ENCODE data around the gene STK32A. TPM values are rescaled to one million over a fixed set of nuclear protein-coding genes. Genes with fewer than 3 reads are reported as not detected.

The STK32A gene
- polyA plus RNA-seq, 2 donors, result 0.04 to 0.09 TPM

DNA sequence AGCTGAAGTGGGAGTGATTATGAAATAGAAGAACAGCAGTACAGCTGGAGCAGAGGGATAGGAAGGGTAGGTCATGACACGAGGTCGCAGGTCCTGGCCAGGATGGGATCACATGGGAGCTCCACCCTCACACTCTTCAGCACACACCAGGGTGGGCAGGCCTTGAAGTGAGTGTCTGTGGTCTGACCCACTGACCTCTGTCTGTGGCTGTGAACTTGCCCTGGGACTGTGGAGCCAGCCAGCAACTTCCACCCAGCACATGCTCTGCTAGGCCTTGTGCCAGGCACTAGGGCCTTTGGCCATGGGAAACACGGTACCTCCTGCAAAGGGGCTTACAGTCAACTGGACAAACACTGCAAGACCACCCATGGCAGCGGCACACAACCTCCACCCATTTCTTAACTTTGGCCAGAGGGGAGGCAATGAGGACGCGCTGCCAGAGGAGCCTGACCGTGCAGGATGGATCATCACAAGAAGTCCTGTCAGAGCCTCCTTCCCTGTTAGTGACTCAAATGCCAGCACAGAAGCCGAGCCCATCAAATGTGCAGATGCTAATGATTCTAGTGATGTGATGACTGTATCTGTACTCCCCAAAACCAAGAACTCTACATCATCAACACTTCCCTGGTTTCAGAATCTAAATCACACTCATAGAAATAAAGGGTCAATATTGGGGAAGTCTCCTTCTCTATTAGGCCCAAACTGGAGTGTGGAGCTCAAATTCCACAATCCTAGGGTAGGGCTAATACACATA, 161.4 kb downstream of the STK32A start:
- no peaks in the 10 kb centered on the region for H3K27me3 ChIP-seq (ENCODE audit: control insufficient read depth in 1 of 2, insufficient read depth in 2 of 2, low read length in 2 of 2)
- H3K27ac ChIP-seq (ENCODE audit: low read depth in 2 of 2, low read length in 1 of 2), result no peak overlapping the region
- WGBS, 2 donors, result 63 to 79% methylated on average over 8 of the region's 8 CpGs
- no peaks in the 10 kb centered on the region for H3K9me3 ChIP-seq (ENCODE audit: control insufficient read depth in 2 of 2, insufficient read depth in 1 of 2, low read depth in 1 of 2, low read length in 1 of 2)
- H3K4me1 ChIP-seq (ENCODE audit: control insufficient read depth in 2 of 2, insufficient read depth in 2 of 2, low read length in 1 of 2), result no peaks in the 10 kb centered on the region
- H3K4me3 ChIP-seq (ENCODE audit: low read depth in 1 of 2, low read length in 2 of 2), result no peak overlapping the region
- peaks cover 4 to 8% of the 10 kb centered on the region in 2 donors for H3K36me3 ChIP-seq (ENCODE audit: control insufficient read depth in 2 of 2, insufficient read depth in 2 of 2, low read length in 1 of 2)

DNA sequence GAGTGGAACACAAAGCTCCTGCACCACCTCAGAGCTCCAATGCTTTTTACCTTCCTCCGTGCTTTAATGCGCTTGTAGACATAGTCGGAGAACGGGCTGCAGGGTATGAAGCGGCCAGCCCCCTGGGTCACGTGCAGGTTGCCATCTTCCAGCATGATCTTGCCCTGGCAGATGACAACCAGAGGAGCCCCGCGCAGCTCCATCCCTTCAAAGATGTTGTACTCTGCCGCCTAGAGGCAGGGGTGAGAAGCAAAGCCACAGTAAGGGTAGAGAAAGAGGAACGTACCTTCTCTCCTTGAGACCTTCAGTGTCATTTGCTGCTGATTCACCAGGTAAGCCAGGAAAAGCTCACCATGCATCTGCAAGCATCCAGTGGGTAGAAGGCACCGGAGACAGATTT, 162.8 kb downstream of the STK32A start:
- peaks cover 4 to 8% of the 10 kb centered on the region in 2 donors for H3K36me3 ChIP-seq (ENCODE audit: control insufficient read depth in 2 of 2, insufficient read depth in 2 of 2, low read length in 1 of 2)
- 86 to 91% methylated on average over 11 of the region's 11 CpGs for WGBS, 2 donors

GRCh38 chr5:147398860-147399259, 164.0 kb downstream of the STK32A start:
- no peaks in the 10 kb centered on the region for H3K27me3 ChIP-seq (ENCODE audit: control insufficient read depth in 1 of 2, insufficient read depth in 2 of 2, low read length in 2 of 2)
- H3K27ac ChIP-seq (ENCODE audit: low read depth in 2 of 2, low read length in 1 of 2), result no peak overlapping the region
- peaks cover 4 to 8% of the 10 kb centered on the region in 2 donors for H3K36me3 ChIP-seq (ENCODE audit: control insufficient read depth in 2 of 2, insufficient read depth in 2 of 2, low read length in 1 of 2)

More for the DNA sequence above, 162.8 kb downstream of the STK32A start:
- Histone ChIP-seq H3K27ac (ENCODE audit: low read depth in 2 of 2, low read length in 1 of 2) (no peak overlapping the region), H3K27me3 (ENCODE audit: control insufficient read depth in 1 of 2, insufficient read depth in 2 of 2, low read length in 2 of 2) (no peaks in the 10 kb centered on the region), H3K9me3 (ENCODE audit: control insufficient read depth in 2 of 2, insufficient read depth in 1 of 2, low read depth in 1 of 2, low read length in 1 of 2) (no peaks in the 10 kb centered on the region), H3K4me3 (ENCODE audit: low read depth in 1 of 2, low read length in 2 of 2) (no peak overlapping the region), H3K4me1 (ENCODE audit: control insufficient read depth in 2 of 2, insufficient read depth in 2 of 2, low read length in 1 of 2) (no peaks in the 10 kb centered on the region)

GRCh38 chr5:147400126-147400809, 165.4 kb downstream of the STK32A start:
- Histone ChIP-seq H3K9me3 (ENCODE audit: control insufficient read depth in 2 of 2, insufficient read depth in 1 of 2, low read depth in 1 of 2, low read length in 1 of 2) (no peaks in the 10 kb centered on the region), H3K4me3 (ENCODE audit: low read depth in 1 of 2, low read length in 2 of 2) (no peak overlapping the region), H3K36me3 (ENCODE audit: control insufficient read depth in 2 of 2, insufficient read depth in 2 of 2, low read length in 1 of 2) (peaks cover 4 to 7% of the 10 kb centered on the region in 2 donors), H3K27me3 (ENCODE audit: control insufficient read depth in 1 of 2, insufficient read depth in 2 of 2, low read length in 2 of 2) (no peaks in the 10 kb centered on the region), H3K27ac (ENCODE audit: low read depth in 2 of 2, low read length in 1 of 2) (no peak overlapping the region), H3K4me1 (ENCODE audit: control insufficient read depth in 2 of 2, insufficient read depth in 2 of 2, low read length in 1 of 2) (peaks cover 0 to 6% of the 10 kb centered on the region in 2 donors)
- WGBS, 2 donors, result 87 to 92% methylated on average over 7 of the region's 7 CpGs

More at GRCh38 chr5:147398860-147399259, 164.0 kb downstream of the STK32A start:
- Histone ChIP-seq H3K4me3 (ENCODE audit: low read depth in 1 of 2, low read length in 2 of 2) (no peak overlapping the region), H3K9me3 (ENCODE audit: control insufficient read depth in 2 of 2, insufficient read depth in 1 of 2, low read depth in 1 of 2, low read length in 1 of 2) (no peaks in the 10 kb centered on the region), H3K4me1 (ENCODE audit: control insufficient read depth in 2 of 2, insufficient read depth in 2 of 2, low read length in 1 of 2) (peaks cover 0 to under 1% of the 10 kb centered on the region in 2 donors)
- WGBS, 2 donors, result 85 to 86% methylated on average over 9 of the region's 9 CpGs

- H3K27ac ChIP-seq (ENCODE audit: low read depth in 2 of 2, low read length in 1 of 2), result no peak overlapping the region
- H3K9me3 ChIP-seq (ENCODE audit: control insufficient read depth in 2 of 2, insufficient read depth in 1 of 2, low read depth in 1 of 2, low read length in 1 of 2), result no peaks in the 10 kb centered on the region
- no peaks in the 10 kb centered on the region for H3K27me3 ChIP-seq (ENCODE audit: control insufficient read depth in 1 of 2, insufficient read depth in 2 of 2, low read length in 2 of 2)
- H3K4me3 ChIP-seq (ENCODE audit: low read depth in 1 of 2, low read length in 2 of 2), result no peak overlapping the region
- H3K36me3 ChIP-seq (ENCODE audit: control insufficient read depth in 2 of 2, insufficient read depth in 2 of 2, low read length in 1 of 2), result peaks cover 4 to 6% of the 10 kb centered on the region in 2 donors
- H3K4me1 ChIP-seq (ENCODE audit: control insufficient read depth in 2 of 2, insufficient read depth in 2 of 2, low read length in 1 of 2), result peaks cover 0 to 6% of the 10 kb centered on the region in 2 donors
Observed at GRCh38 chr5:147400881-147401280, 166.1 kb downstream of the STK32A start.

DNA sequence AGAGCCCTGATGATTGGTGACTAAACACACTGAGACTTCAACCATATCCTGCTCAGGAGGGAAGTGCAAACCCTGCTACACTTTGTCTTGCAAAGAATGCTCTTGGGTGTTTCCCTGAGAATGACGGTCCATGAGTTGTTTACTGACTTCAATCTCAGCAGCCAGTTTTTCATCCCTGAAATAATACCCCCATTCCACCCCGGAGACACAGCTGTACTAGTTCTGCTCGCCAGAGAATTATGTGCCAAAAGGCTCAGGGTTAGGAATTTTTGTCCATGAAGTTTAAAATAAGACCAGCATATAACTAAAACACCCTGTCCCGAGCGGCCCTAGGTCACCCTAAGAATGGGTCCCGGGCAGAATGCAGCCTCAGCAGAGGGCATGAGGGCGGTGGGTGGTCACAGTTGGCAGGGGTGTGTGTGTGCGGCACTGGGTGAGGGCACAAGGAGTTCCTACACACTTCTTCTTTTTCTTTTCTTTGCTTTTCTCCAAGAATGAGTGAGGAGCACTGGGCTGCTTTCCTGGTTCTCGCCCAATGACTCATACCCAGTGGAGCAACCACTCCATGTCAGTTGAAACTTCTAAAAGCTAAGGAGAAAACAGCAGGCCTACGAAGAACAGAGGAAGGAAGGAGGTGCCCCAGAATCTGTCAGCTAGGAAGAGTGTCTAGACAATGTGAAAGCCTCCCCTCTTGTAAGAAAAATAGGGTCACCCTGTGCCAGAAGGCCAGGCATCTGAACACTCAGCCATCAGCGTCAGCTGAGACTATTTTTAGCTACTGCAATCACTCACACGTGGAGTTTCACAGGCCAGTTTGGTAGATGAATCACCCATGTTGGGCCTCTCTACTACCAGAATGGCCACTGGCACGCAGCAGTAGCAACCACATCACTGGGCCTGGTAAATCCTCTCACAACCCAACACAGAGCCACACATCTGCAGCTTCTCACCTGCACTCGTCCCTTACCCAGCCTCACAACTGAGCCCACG, 169.1 kb downstream of the STK32A start:
- H3K9me3 ChIP-seq (ENCODE audit: control insufficient read depth in 2 of 2, insufficient read depth in 1 of 2, low read depth in 1 of 2, low read length in 1 of 2), result no peaks in the 10 kb centered on the region
- peaks cover 0 to 4% of the 10 kb centered on the region in 2 donors for H3K36me3 ChIP-seq (ENCODE audit: control insufficient read depth in 2 of 2, insufficient read depth in 2 of 2, low read length in 1 of 2)
- no peak overlapping the region for H3K4me3 ChIP-seq (ENCODE audit: low read depth in 1 of 2, low read length in 2 of 2)
- 51 to 61% methylated on average over 15 of the region's 15 CpGs for WGBS, 2 donors
- H3K27me3 ChIP-seq (ENCODE audit: control insufficient read depth in 1 of 2, insufficient read depth in 2 of 2, low read length in 2 of 2), result no peaks in the 10 kb centered on the region
- peak overlapping the region; percentile 95 to 96 for H3K27ac ChIP-seq (ENCODE audit: low read depth in 2 of 2, low read length in 1 of 2)
- peaks cover 0 to 6% of the 10 kb centered on the region in 2 donors for H3K4me1 ChIP-seq (ENCODE audit: control insufficient read depth in 2 of 2, insufficient read depth in 2 of 2, low read length in 1 of 2)

DNA sequence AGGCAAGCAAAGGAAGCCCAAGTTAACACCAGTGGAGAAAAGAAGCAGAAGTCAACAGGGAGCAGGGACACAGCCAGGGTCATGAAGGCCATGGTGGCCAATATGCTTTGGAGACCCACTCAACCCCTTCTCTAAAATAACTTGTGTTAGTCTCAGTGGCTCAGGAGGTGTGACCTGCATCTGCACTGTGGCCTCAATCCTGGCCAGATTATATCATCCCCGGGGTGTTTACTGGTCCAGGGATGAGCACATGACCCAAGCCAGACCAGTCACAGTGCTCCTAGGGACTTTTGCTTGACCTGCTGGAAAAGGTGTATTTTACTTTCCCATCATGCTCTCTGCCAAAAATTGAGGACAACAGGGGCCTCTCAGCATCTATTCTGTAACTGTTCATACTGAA, 169.9 kb downstream of the STK32A start:
- no peak overlapping the region for H3K4me3 ChIP-seq (ENCODE audit: low read depth in 1 of 2, low read length in 2 of 2)
- no peaks in the 10 kb centered on the region for H3K9me3 ChIP-seq (ENCODE audit: control insufficient read depth in 2 of 2, insufficient read depth in 1 of 2, low read depth in 1 of 2, low read length in 1 of 2)
- no peaks in the 10 kb centered on the region for H3K27me3 ChIP-seq (ENCODE audit: control insufficient read depth in 1 of 2, insufficient read depth in 2 of 2, low read length in 2 of 2)
- 83 to 87% methylated on average over 1 of the region's 1 CpG for WGBS, 2 donors
- H3K36me3 ChIP-seq (ENCODE audit: control insufficient read depth in 2 of 2, insufficient read depth in 2 of 2, low read length in 1 of 2), result peaks cover 0 to 3% of the 10 kb centered on the region in 2 donors
- peak overlapping the region; percentile 95 to 96 for H3K27ac ChIP-seq (ENCODE audit: low read depth in 2 of 2, low read length in 1 of 2)
- H3K4me1 ChIP-seq (ENCODE audit: control insufficient read depth in 2 of 2, insufficient read depth in 2 of 2, low read length in 1 of 2), result peaks cover 0 to 6% of the 10 kb centered on the region in 2 donors

DNA sequence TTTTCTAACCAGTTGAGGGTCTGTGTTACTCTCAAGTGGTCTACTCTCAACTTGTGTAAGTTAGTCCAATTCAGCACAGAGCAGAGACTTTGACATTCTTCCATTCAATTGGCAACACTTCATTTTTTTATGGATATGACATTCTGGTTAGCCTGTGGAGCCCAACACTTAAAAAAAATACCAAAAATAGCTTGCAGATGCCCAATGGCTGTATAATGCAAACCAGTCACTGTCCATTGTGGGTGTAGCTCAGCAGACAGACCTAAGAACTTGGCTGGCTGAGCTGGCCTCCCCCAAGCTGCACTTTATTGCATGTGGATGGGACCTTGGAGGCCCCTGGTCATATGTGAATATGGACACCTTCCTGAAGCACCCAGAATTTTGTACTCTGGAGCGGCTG, 171.8 kb downstream of the STK32A start:
- no peak overlapping the region for H3K4me3 ChIP-seq (ENCODE audit: low read depth in 1 of 2, low read length in 2 of 2)
- peak overlapping the region; percentile 1 to 82 for H3K27ac ChIP-seq (ENCODE audit: low read depth in 2 of 2, low read length in 1 of 2)
- H3K27me3 ChIP-seq (ENCODE audit: control insufficient read depth in 1 of 2, insufficient read depth in 2 of 2, low read length in 2 of 2), result no peaks in the 10 kb centered on the region
- peaks cover 0 to 6% of the 10 kb centered on the region in 2 donors for H3K4me1 ChIP-seq (ENCODE audit: control insufficient read depth in 2 of 2, insufficient read depth in 2 of 2, low read length in 1 of 2)
- WGBS, 2 donors, result 87 to 91% methylated on average over 1 of the region's 1 CpG
- no peaks in the 10 kb centered on the region for H3K9me3 ChIP-seq (ENCODE audit: control insufficient read depth in 2 of 2, insufficient read depth in 1 of 2, low read depth in 1 of 2, low read length in 1 of 2)
- H3K36me3 ChIP-seq (ENCODE audit: control insufficient read depth in 2 of 2, insufficient read depth in 2 of 2, low read length in 1 of 2), result no peaks in the 10 kb centered on the region

GRCh38 chr5:147407094-147407681, 172.4 kb downstream of the STK32A start:
- Histone ChIP-seq H3K4me3 (ENCODE audit: low read depth in 1 of 2, low read length in 2 of 2) (no peak overlapping the region), H3K36me3 (ENCODE audit: control insufficient read depth in 2 of 2, insufficient read depth in 2 of 2, low read length in 1 of 2) (no peaks in the 10 kb centered on the region), H3K27me3 (ENCODE audit: control insufficient read depth in 1 of 2, insufficient read depth in 2 of 2, low read length in 2 of 2) (no peaks in the 10 kb centered on the region), H3K9me3 (ENCODE audit: control insufficient read depth in 2 of 2, insufficient read depth in 1 of 2, low read depth in 1 of 2, low read length in 1 of 2) (no peaks in the 10 kb centered on the region), H3K27ac (ENCODE audit: low read depth in 2 of 2, low read length in 1 of 2) (peak overlapping the region; percentile 1 to 82), H3K4me1 (ENCODE audit: control insufficient read depth in 2 of 2, insufficient read depth in 2 of 2, low read length in 1 of 2) (peaks cover 0 to 6% of the 10 kb centered on the region in 2 donors)
- 63 to 67% methylated on average over 8 of the region's 8 CpGs for WGBS, 2 donors

Data from esophagus (tissue), 2 donors.